ENCODE measurements around the gene LGALS3BP. TPM values are rescaled to one million over a fixed set of nuclear protein-coding genes. Genes with fewer than 3 reads are reported as not detected.

Gene LGALS3BP
- total RNA-seq, 1 experiment from 2014 or later: 69.8 TPM

DNA sequence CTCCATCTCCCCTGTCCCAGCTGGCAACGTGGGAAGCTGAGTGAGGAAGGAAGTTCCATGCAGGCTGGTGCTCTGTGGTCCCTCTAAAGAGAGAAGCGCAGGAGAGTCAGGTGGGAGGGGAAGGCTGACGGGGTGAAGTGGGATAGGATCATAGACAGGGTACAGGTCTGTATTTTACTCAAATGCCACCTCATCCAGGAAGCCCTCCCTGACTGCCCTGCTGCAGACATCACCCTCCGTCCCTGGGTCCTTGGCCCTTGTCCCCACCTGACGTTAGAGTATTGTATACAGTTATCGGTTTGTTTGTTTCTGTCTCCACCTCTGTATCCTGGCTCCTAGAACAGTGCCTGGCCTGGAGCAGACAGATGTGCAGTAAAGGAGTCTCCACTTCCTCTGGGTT, 18.2 kb upstream of the LGALS3BP start:
- Histone ChIP-seq H4K8ac (replicated peaks; ENCODE audit: insufficient read length, low read depth, low read length) (no peak overlapping the region), H3K9ac (ENCODE audit: extremely low read depth, insufficient read length, low read length) (no peak overlapping the region), H3K4ac (ENCODE audit: low read depth, low read length) (no peak overlapping the region), H2BK15ac (ENCODE audit: low read depth, low read length) (no peak overlapping the region), H3K79me2 (ENCODE audit: insufficient read depth, low read length) (no peaks in the 10 kb centered on the region), H2AFZ (ENCODE audit: low read length) (no peak overlapping the region), H2BK20ac (ENCODE audit: low read depth, low read length, poor library complexity, severe bottlenecking) (no peak overlapping the region), H2BK5ac (ENCODE audit: insufficient read length, low read length) (no peak overlapping the region), H3K56ac (ENCODE audit: insufficient read length, low read depth, low read length) (no peak overlapping the region), H2AK5ac (ENCODE audit: insufficient read length, low read length) (no peak overlapping the region), H3K27me3 (ENCODE audit: insufficient read depth, low read length) (peaks cover 9% of the 10 kb centered on the region), H3K4me1 (ENCODE audit: insufficient read depth, low read length) (no peaks in the 10 kb centered on the region), H3K4me2 (ENCODE audit: insufficient read depth, insufficient read length, low read length) (no peak overlapping the region), H3K79me1 (ENCODE audit: insufficient read depth, low read depth, low read length, poor library complexity, severe bottlenecking) (no peaks in the 10 kb centered on the region), H3K23ac (ENCODE audit: insufficient read length, low read depth, low read length) (no peak overlapping the region), H2BK120ac (ENCODE audit: low read depth, low read length, poor library complexity, severe bottlenecking) (no peak overlapping the region), H3K18ac (ENCODE audit: insufficient read length, low read depth, low read length) (no peak overlapping the region), H2BK12ac (ENCODE audit: insufficient read length, low read depth, low read length) (no peak overlapping the region), H3T11ph (ENCODE audit: low read length) (no peak overlapping the region), H3K14ac (ENCODE audit: insufficient read depth, low read length) (no peak overlapping the region), H3K9me3 (ENCODE audit: control insufficient read depth, low read depth, low read length) (no peaks in the 10 kb centered on the region), H3K27ac (ENCODE audit: insufficient read length, low read depth, low read length) (no peak overlapping the region), H3K23me2 (ENCODE audit: insufficient read length, low read depth, low read length, poor library complexity, severe bottlenecking) (no peaks in the 10 kb centered on the region), H4K91ac (ENCODE audit: insufficient read length, low read depth, low read length) (no peak overlapping the region), H4K5ac (ENCODE audit: insufficient read length, low read depth, low read length) (no peak overlapping the region), H4K20me1 (ENCODE audit: control insufficient read depth, insufficient read depth, insufficient read length) (no peaks in the 10 kb centered on the region)
- H3K9me3 Mint-ChIP-seq: no peaks in the 10 kb centered on the region
- no peaks in the 10 kb centered on the region for H3K4me1 Mint-ChIP-seq
- H3K36me3 Mint-ChIP-seq (ENCODE audit: insufficient read depth in 1 of 3, low read depth in 3 of 3): peaks cover 12 to 64% (median 28%) of the 10 kb centered on the region in 3 experiments; a peak in 6 of 7 replicates
- no peak overlapping the region for H3K4me3 Mint-ChIP-seq
- H3K27me3 Mint-ChIP-seq (ENCODE audit: low read depth): peaks cover 64% of the 10 kb centered on the region
- no CpG with 5 or more reads among the region's 6 CpGs for WGBS (ENCODE audit: extremely low coverage, insufficient read length, low lambda C conversion rate)
- H3K27ac Mint-ChIP-seq: peak overlapping the region in 1 of 3 experiments; percentile 65; a peak in 1 of 7 replicates
- DNase-seq: no peak
- TF ChIP-seq, protein P1, sequence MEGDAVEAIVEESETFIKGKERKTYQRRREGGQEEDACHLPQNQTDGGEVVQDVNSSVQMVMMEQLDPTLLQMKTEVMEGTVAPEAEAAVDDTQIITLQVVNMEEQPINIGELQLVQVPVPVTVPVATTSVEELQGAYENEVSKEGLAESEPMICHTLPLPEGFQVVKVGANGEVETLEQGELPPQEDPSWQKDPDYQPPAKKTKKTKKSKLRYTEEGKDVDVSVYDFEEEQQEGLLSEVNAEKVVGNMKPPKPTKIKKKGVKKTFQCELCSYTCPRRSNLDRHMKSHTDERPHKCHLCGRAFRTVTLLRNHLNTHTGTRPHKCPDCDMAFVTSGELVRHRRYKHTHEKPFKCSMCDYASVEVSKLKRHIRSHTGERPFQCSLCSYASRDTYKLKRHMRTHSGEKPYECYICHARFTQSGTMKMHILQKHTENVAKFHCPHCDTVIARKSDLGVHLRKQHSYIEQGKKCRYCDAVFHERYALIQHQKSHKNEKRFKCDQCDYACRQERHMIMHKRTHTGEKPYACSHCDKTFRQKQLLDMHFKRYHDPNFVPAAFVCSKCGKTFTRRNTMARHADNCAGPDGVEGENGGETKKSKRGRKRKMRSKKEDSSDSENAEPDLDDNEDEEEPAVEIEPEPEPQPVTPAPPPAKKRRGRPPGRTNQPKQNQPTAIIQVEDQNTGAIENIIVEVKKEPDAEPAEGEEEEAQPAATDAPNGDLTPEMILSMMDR (conservative IDR thresholded peaks at IDR 0.05): no peak
